K562 (cell line): ENCODE results near the gene MINPP1. TPM values are rescaled to one million over a fixed set of nuclear protein-coding genes. Genes with fewer than 3 reads are reported as not detected.
A peak's percentile ranks its signal among the peaks of the same experiment; 100 is the strongest.

Experiments
- BACH1 ChIP-seq: fragments of 200-800 bp; sonication (Bioruptor generic); IDR thresholded peaks from 2 replicates; pipeline ENCODE4 v1.6.1; 2016; ENCODE audit warnings: missing genetic modification characterization, missing compliant biosample characterization
- BHLHE40 ChIP-seq: IDR thresholded peaks from 2 replicates; pipeline ENCODE4 v1.6.1; 2011; ENCODE audit warnings: low read length, improper control_type of control experiment
- CEBPB ChIP-seq: fragments of 450-650 bp; IDR thresholded peaks from 2 replicates; pipeline ENCODE4 v1.6.1; 2016; ENCODE audit warnings: missing genetic modification characterization, missing compliant biosample characterization
- CEBPZ ChIP-seq: fragments of 150-350 bp; IDR thresholded peaks from 2 replicates; pipeline ENCODE4 v1.6.1; 2014; ENCODE audit warnings: low read depth, mild to moderate bottlenecking, low read length, borderline replicate concordance
- ESRRA ChIP-seq: fragments of 450-650 bp; IDR thresholded peaks from 2 replicates; pipeline ENCODE4 v1.6.1; 2014; ENCODE audit warnings: low read depth, mild to moderate bottlenecking, moderate library complexity, borderline replicate concordance
- ETV1 ChIP-seq: fragments of 450-650 bp; conservative IDR thresholded peaks from 2 replicates; pipeline ENCODE4 v1.6.1; 2016; ENCODE audit warnings: missing genetic modification characterization, control low read depth, low read depth, missing compliant biosample characterization
- GTF2F1 ChIP-seq: IDR thresholded peaks from 2 replicates; pipeline ENCODE4 v1.6.1; 2011; ENCODE audit warnings: low read depth, low read length, improper control_type of control experiment
- HCFC1 ChIP-seq: IDR thresholded peaks from 2 replicates; pipeline ENCODE4 v1.6.1; 2012; ENCODE audit warnings: low read depth, low read length, improper control_type of control experiment
- HDAC3 ChIP-seq: fragments of 450-650 bp; IDR thresholded peaks from 2 replicates; pipeline ENCODE4 v1.6.1; 2018; ENCODE audit warnings: borderline replicate concordance, mild to moderate bottlenecking, moderate library complexity; ENCODE audit not compliant: partially characterized antibody
- HEY1 ChIP-seq: fragments of 250-450 bp; sonication (Bioruptor Pico); IDR thresholded peaks from 2 replicates; pipeline ENCODE4 v1.5.0; 2020; ENCODE audit warnings: mild to moderate bottlenecking, moderate library complexity, borderline replicate concordance
- HMBOX1 ChIP-seq: sonication (generic); IDR thresholded peaks from 2 replicates; pipeline ENCODE4 v1.6.1; 2016
- ILK ChIP-seq: fragments of 450-650 bp; IDR thresholded peaks from 2 replicates; pipeline ENCODE4 v1.6.1; 2016; ENCODE audit warnings: missing genetic modification characterization, low read depth, mild to moderate bottlenecking, missing compliant biosample characterization, moderate library complexity, borderline replicate concordance
- KLF10 ChIP-seq: fragments of 250-450 bp; sonication (Bioruptor Pico); IDR thresholded peaks from 2 replicates; pipeline ENCODE4 v1.6.1; 2021; ENCODE audit warnings: matching md5 sums
- KLF16 ChIP-seq: IDR thresholded peaks from 2 replicates; pipeline ENCODE4 v1.6.1; 2016; ENCODE audit warnings: antibody characterized with exemption
- MTA1 ChIP-seq: fragments of 450-650 bp; IDR thresholded peaks from 2 replicates; pipeline ENCODE4 v1.6.1; 2017; ENCODE audit warnings: borderline replicate concordance
- NCOR1 ChIP-seq: fragments of 450-650 bp; IDR thresholded peaks from 2 replicates; pipeline ENCODE4 v1.6.1; 2016; ENCODE audit warnings: mild to moderate bottlenecking, moderate library complexity
- PHTF2 ChIP-seq: fragments of 250-450 bp; sonication (Bioruptor Pico); IDR thresholded peaks from 2 replicates; pipeline ENCODE4 v1.5.0; 2021; ENCODE audit warnings: mild to moderate bottlenecking
- RFX1 ChIP-seq: fragments of 450-650 bp; IDR thresholded peaks from 2 replicates; pipeline ENCODE4 v1.6.1; 2016; ENCODE audit warnings: mild to moderate bottlenecking, moderate library complexity
- SAFB2 ChIP-seq: fragments of 200-400 bp; formaldehyde crosslinking; IDR thresholded peaks from 2 replicates; pipeline ENCODE4 v1.6.1; 2018; ENCODE audit warnings: borderline replicate concordance, low read length, low read depth, moderate library complexity; ENCODE audit not compliant: severe bottlenecking
- SETDB1 ChIP-seq: IDR thresholded peaks from one replicate; pipeline ENCODE4 v1.6.1; 2012; ENCODE audit warnings: low read length, control low read depth, inconsistent platforms
- SNRNP70 ChIP-seq: fragments of 200-400 bp; formaldehyde crosslinking; optimal IDR thresholded peaks from 2 replicates; pipeline ENCODE3; 2017; ENCODE audit warnings: low read depth, low read length
- SRSF1 ChIP-seq: fragments of 200-400 bp; formaldehyde crosslinking; IDR thresholded peaks from 2 replicates; pipeline ENCODE4 v1.6.1; 2017; ENCODE audit warnings: mild to moderate bottlenecking, low read depth, low read length, moderate library complexity
- TCF3 ChIP-seq: sonication (generic); formaldehyde crosslinking; IDR thresholded peaks from 2 replicates; pipeline ENCODE4 v1.4.0; 2020; ENCODE audit warnings: mild to moderate bottlenecking, missing genetic modification reagents
- U2AF2 ChIP-seq: fragments of 200-400 bp; formaldehyde crosslinking; optimal IDR thresholded peaks from 2 replicates; pipeline ENCODE3; 2017; ENCODE audit warnings: low read depth, mild to moderate bottlenecking, low read length
- XRCC3 ChIP-seq: fragments of 450-650 bp; IDR thresholded peaks from 2 replicates; pipeline ENCODE4 v1.6.1; 2017; ENCODE audit warnings: mild to moderate bottlenecking, moderate library complexity
- ZFP30 ChIP-seq: fragments of 250-450 bp; sonication (Bioruptor Pico); IDR thresholded peaks from 2 replicates; pipeline ENCODE4 v1.8.0; 2022; ENCODE audit warnings: moderate library complexity, mild to moderate bottlenecking, inconsistent platforms, borderline replicate concordance
- ZNF316 ChIP-seq: fragments of 450-650 bp; IDR thresholded peaks from 2 replicates; pipeline ENCODE4 v1.6.1; 2016
- ZNF717 ChIP-seq: fragments of 250-450 bp; sonication (Bioruptor Pico); IDR thresholded peaks from 2 replicates; pipeline ENCODE4 v1.5.0; 2021
- ZNF778 ChIP-seq: fragments of 450-650 bp; formaldehyde crosslinking; IDR thresholded peaks from 2 replicates; pipeline ENCODE4 v1.4.0; 2020; ENCODE audit warnings: mild to moderate bottlenecking, moderate library complexity
- ZNF780A ChIP-seq: fragments of 250-450 bp; sonication (Bioruptor Pico); IDR thresholded peaks from 2 replicates; pipeline ENCODE4 v1.5.0; 2021; ENCODE audit warnings: mild to moderate bottlenecking
- polyA plus RNA-seq, 8 experiments: library from polyadenylated mRNA; depleted of rRNA in 4 of 8; stranded (reverse) in 5 of 8; unstranded in 3 of 8; fragments of >200 nt; fragmentation: Nextera tagmentation in 2 of 8; fragmentation: Illumina TruSeq in 1 of 8; extraction: Ambion mirVana in 2 of 8; extraction: Trizol in 1 of 8; gene quantifications; 2 replicates each; pipeline versions ENCODE4 v1.2.1 to v1.2.3, GENCODE V29; 2011 to 2014; ENCODE audit warnings: inconsistent platforms in 1 of 8, missing spikeins in 1 of 8
- total RNA-seq, 7 experiments: library from RNA; depleted of rRNA in 6 of 7; stranded (reverse); fragments of >200 nt in 6 of 7; fragmentation: Illumina TruSeq in 2 of 7; extraction: Trizol in 2 of 7; gene quantifications; 2 replicates each; pipeline versions ENCODE4 v1.2.1 to v1.2.3, GENCODE V29; 2011 to 2021; ENCODE audit warnings: low replicate concordance in 1 of 7

The MINPP1 gene
- total and polyA plus RNA-seq, 9 of the 15 experiments (the other 6 are each of a cell fraction or from before 2014, with no cell fraction given): 11.5 to 44.5 (median 27.1) TPM

- no peak for TF ChIP-seq SNRNP70
- peak; percentile 14; the same call in 1 of the 2 replicates for TF ChIP-seq RFX1
- no peak for TF ChIP-seq CEBPZ
- TF ChIP-seq ZFP30: no peak
- no peak for TF ChIP-seq SRSF1
- no peak for TF ChIP-seq ILK (tag)
- peak; percentile 62 for TF ChIP-seq ETV1 (tag)
- TF ChIP-seq SAFB2: no peak
- no peak for TF ChIP-seq GTF2F1
- TF ChIP-seq XRCC3: no peak
- 0 out of 2 replicates have a peak, but pooled peaks have one; percentile 13 for TF ChIP-seq BHLHE40
- TF ChIP-seq ZNF780A (CRISPR knock-in tag): no peak
- peak; percentile 46 for TF ChIP-seq TCF3 (CRISPR knock-in tag)
- no peak for TF ChIP-seq BACH1 (tag)
- no peak for TF ChIP-seq PHTF2 (CRISPR knock-in tag)
- no peak for TF ChIP-seq ZNF778
- 0 out of 2 replicates have a peak, but pooled peaks have one; percentile 6 for TF ChIP-seq NCOR1
- TF ChIP-seq ZNF316: no peak
- no peak for TF ChIP-seq HCFC1
- no peak for TF ChIP-seq SETDB1
- no peak for TF ChIP-seq HEY1
- peak; percentile 78; the same call in 1 of the 2 replicates for TF ChIP-seq ESRRA
- TF ChIP-seq KLF10 (CRISPR knock-in tag): no peak
- TF ChIP-seq HDAC3: no peak
- TF ChIP-seq CEBPB: no peak
- TF ChIP-seq ZNF717 (CRISPR knock-in tag): no peak
- TF ChIP-seq MTA1: no peak
- TF ChIP-seq HMBOX1: peak; percentile 63
- no peak for TF ChIP-seq U2AF2
- peak; percentile 27; the same call in 1 of the 2 replicates for TF ChIP-seq KLF16
These were observed 41.5 kb downstream of the MINPP1 start (continued) for GRCh38 chr10:87546210-87546609.
